Natural killer cell (primary cell): ENCODE measurements around the gene TMIGD2. TPM values are rescaled to one million over a fixed set of nuclear protein-coding genes. Genes with fewer than 3 reads are reported as not detected.
"Not testable (repeated sequence)": the region's sequence is repeated elsewhere in the genome, so short reads cannot be mapped to it uniquely, and the experiment has no call there.

Source experiments
- ATAC-seq, 3 donors: fragments of 150-1000 bp in 2 of 3; fragments of 200-7000 bp in 1 of 3; cut with Tn5 transposase; 1 replicate in 1 of 3; 2 replicates in 2 of 3; pipeline ENCODE4 v1.10.0; 2021; ENCODE audit warnings: mild to moderate bottlenecking in 2 of 3, moderate library complexity in 2 of 3
- DNase-seq, 2 donors: peaks; one replicate each; pipeline versions ENCODE4 v3.0.0 to v3.0.0-alpha.2; 2013 to 2021; ENCODE audit warnings: mixed read lengths in 1 of 2
- H3K27ac ChIP-seq: one replicate; pipeline ENCODE4 v1.5.1; 2013; ENCODE audit warnings: mild to moderate bottlenecking, low read length
- H3K27me3 ChIP-seq: one replicate; pipeline ENCODE4 v1.6.1; 2013; ENCODE audit warnings: low read length; ENCODE audit not compliant: control insufficient read depth, insufficient read depth
- H3K36me3 ChIP-seq: one replicate; pipeline ENCODE4 v1.6.1; 2013; ENCODE audit warnings: low read length; ENCODE audit not compliant: control insufficient read depth, insufficient read depth
- H3K4me1 ChIP-seq: one replicate; pipeline ENCODE4 v1.6.1; 2013; ENCODE audit warnings: low read length; ENCODE audit not compliant: control insufficient read depth, insufficient read depth
- H3K4me3 ChIP-seq: one replicate; pipeline ENCODE4 v1.5.1; 2013; ENCODE audit warnings: low read length
- H3K9me3 ChIP-seq: one replicate; pipeline ENCODE4 v1.6.1; 2013; ENCODE audit warnings: low read length; ENCODE audit not compliant: control insufficient read depth, insufficient read depth
- H3K27ac Mint-ChIP-seq, 2 donors: one replicate each; pipeline ENCODE4 v1.8.0; 2022; ENCODE audit warnings: mild to moderate bottlenecking in 2 of 2, mixed read lengths in 2 of 2, moderate library complexity in 1 of 2
- H3K27me3 Mint-ChIP-seq, 2 donors: one replicate each; pipeline ENCODE4 v1.8.0; 2022; ENCODE audit warnings: low read depth in 2 of 2, mixed read lengths in 2 of 2
- H3K36me3 Mint-ChIP-seq: one replicate; pipeline ENCODE4 v1.8.0; 2022; ENCODE audit warnings: mixed read lengths
- H3K4me1 Mint-ChIP-seq, 2 donors: one replicate each; pipeline ENCODE4 v1.8.0; 2022; ENCODE audit warnings: mixed read lengths in 2 of 2
- H3K4me3 Mint-ChIP-seq: one replicate; pipeline ENCODE4 v1.8.0; 2022; ENCODE audit warnings: mild to moderate bottlenecking, moderate library complexity, mixed read lengths
- H3K9me3 Mint-ChIP-seq, 2 donors: one replicate each; pipeline ENCODE4 v1.8.0; 2022; ENCODE audit warnings: mixed read lengths in 2 of 2
- WGBS: methylation state at CpG from one replicate; pipeline ENCODE4 v1.1.7; 2013; ENCODE audit warnings: missing lambda C conversion rate; ENCODE audit not compliant: insufficient coverage; 5-methylcytosine and 5-hydroxymethylcytosine counted together
- intact Hi-C: fragments of 100-400 bp; cut with micrococcal nuclease; formaldehyde crosslinking; loops from one replicate; pipeline ENCODE4 v1.14.2; 2022
- total RNA-seq, 4 donors: library from RNA; stranded (reverse); fragments of 120-200 nt in 1 of 4; gene quantifications; one replicate each; pipeline versions ENCODE4 v1.2.3 to v1.2.4, GENCODE V29; 2013 to 2022
- TF ChIP-seq, protein P1 (sequence below): fragments of 200-600 bp; IDR thresholded peaks from one replicate; pipeline ENCODE4 v1.8.0; 2022; ENCODE audit warnings: antibody characterized with exemption

The TMIGD2 gene
- total RNA-seq, 3 donors from 2014 or later (not counting 1 experiment from before 2014, with no cell fraction given) = 33.8 to 45.3 (median 41.1) TPM

DNA sequence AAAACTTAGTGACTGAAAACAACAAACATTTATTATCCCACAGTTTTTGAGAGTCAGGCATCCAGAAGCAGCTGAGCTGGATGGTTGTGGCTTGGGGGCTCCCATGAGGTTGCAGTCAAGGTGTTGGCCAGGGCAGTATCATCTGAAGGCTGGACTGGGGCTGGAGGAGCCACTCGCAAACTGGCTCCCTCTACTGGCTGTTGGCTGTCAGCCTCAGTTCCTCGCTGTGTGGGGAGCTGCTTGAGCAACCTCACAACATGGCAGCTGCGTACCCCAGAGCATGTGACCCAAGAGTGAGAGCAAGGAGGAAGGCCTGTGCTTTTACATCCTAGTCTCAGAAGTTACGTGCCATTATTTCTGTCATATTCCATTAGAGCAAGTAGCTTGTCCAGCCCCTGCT, 45.6 kb downstream of the TMIGD2 start:
- ATAC-seq (no peak), DNase-seq (no peak)
- no peaks in the 10 kb centered on the region for H3K27me3 ChIP-seq
- intact Hi-C loops = no loop called here
- H3K27ac Mint-ChIP-seq = no peak overlapping the region
- H3K4me1 ChIP-seq = no peaks in the 10 kb centered on the region
- H3K4me3 Mint-ChIP-seq = no peak overlapping the region
- TF ChIP-seq, protein P1, sequence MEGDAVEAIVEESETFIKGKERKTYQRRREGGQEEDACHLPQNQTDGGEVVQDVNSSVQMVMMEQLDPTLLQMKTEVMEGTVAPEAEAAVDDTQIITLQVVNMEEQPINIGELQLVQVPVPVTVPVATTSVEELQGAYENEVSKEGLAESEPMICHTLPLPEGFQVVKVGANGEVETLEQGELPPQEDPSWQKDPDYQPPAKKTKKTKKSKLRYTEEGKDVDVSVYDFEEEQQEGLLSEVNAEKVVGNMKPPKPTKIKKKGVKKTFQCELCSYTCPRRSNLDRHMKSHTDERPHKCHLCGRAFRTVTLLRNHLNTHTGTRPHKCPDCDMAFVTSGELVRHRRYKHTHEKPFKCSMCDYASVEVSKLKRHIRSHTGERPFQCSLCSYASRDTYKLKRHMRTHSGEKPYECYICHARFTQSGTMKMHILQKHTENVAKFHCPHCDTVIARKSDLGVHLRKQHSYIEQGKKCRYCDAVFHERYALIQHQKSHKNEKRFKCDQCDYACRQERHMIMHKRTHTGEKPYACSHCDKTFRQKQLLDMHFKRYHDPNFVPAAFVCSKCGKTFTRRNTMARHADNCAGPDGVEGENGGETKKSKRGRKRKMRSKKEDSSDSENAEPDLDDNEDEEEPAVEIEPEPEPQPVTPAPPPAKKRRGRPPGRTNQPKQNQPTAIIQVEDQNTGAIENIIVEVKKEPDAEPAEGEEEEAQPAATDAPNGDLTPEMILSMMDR = no peak
- WGBS = 98% methylated on average over 4 of the region's 4 CpGs
- peaks cover 0 to 8% of the 10 kb centered on the region in 2 donors for H3K4me1 Mint-ChIP-seq
- no peaks in the 10 kb centered on the region for H3K27me3 Mint-ChIP-seq
- no peaks in the 10 kb centered on the region for H3K9me3 Mint-ChIP-seq
- H3K36me3 ChIP-seq = peaks cover 65% of the 10 kb centered on the region
- H3K9me3 ChIP-seq = peaks cover 8% of the 10 kb centered on the region
- H3K27ac ChIP-seq = no peak overlapping the region
- no peak overlapping the region for H3K4me3 ChIP-seq
- H3K36me3 Mint-ChIP-seq = peaks cover 13% of the 10 kb centered on the region

DNA sequence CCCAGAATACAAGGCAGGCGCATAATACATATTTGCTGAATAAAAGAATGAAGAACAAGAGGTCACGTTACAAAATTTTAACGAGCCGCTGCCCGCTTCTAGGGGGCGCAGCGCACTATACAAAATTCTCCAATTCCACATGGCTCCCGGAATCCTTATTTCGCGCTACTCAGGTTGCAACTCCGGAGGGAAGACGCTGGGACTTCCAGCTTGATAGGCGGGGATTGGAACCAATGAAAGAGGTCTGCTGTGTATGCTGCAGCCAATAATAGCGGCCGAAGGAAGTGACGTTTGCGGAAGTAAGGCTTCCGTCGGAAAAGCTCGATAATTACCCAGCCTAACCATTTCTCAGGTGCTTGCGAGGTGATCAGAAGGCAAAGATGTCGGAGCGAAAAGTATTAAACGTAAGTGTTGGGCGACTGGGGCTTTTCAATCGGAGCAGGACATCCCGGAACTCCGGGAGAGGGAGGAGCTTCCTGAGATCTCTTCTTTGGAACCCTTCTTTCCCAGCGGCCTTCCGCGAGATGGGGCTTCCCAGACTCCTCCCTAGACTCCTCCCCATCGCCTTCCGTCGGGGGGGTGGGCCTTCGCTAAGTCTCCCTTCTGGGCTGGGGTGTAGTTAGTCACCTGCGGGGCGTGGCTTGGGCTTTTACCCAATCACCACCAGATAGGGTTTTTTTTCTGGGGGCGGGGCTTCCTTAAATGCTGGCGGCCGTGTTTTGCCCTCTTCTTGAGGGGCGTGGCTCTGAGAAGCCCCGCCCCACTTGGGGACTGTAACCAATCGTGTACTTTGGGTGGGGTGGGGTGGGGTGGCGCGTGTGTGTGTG, 55.2 kb downstream of the TMIGD2 start, which contains the start of gene YJU2:
YJU2 (plus strand) TSS at position 314 of the 827 bp plus-strand sequence; CDS start at position 381, 67 bp downstream.
- peaks cover 6 to 31% of the 10 kb centered on the region in 2 donors for H3K4me1 Mint-ChIP-seq
- peak within 1 kb of the TSS; percentile 87 for H3K4me3 ChIP-seq
- peak within 1 kb of the TSS; percentile 98 for H3K27ac ChIP-seq
- peaks cover 32% of the 10 kb centered on the region for H3K36me3 ChIP-seq
- peak within 1 kb of the TSS; percentile 96 to 100 for H3K27ac Mint-ChIP-seq
- peak; percentile 96 to 100 for DNase-seq
- H3K36me3 Mint-ChIP-seq = no peaks in the 10 kb centered on the region
- ATAC-seq = peak; percentile 93 to 98 (median 94)
- peaks cover 16% of the 10 kb centered on the region for H3K4me1 ChIP-seq
- H3K9me3 Mint-ChIP-seq = peaks cover 0 to 2% of the 10 kb centered on the region in 2 donors
- WGBS = 0% methylated on average over 35 of the region's 45 CpGs
- no peaks in the 10 kb centered on the region for H3K27me3 ChIP-seq
- TF ChIP-seq, protein P1 = peak; percentile 43
- H3K4me3 Mint-ChIP-seq = peak within 1 kb of the TSS; percentile 88
- H3K27me3 Mint-ChIP-seq = peaks cover 0 to 2% of the 10 kb centered on the region in 2 donors
- no peaks in the 10 kb centered on the region for H3K9me3 ChIP-seq
- intact Hi-C loops = loop anchor here (1.0 to 5.0 kb wide), 5 partner anchors 81 to 224 kb away; partner anchors contain the start of genes MPND, SH3GL1 and UBXN6

DNA sequence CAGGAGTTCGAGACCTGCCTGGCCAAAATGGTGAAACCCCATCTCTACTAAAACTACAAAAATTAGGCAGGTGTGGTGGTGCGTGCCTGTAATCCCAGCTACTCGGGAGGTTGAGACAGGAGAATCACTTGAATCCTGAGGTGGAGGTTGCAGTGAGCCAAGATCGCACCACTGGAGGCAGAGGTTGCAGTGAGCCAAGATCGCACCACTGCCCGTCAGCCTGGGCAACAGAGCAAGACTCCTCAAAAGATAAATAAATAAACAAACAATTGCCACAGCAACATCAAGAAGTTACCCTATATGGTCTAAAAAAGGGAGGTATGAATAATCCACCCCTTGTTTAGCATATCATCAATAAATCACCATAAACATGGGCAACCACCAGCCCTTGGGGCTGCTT, 56.3 kb downstream of the TMIGD2 start:
- ATAC-seq, H3K9me3 ChIP-seq, H3K9me3 Mint-ChIP-seq, H3K27me3 Mint-ChIP-seq, H3K4me3 Mint-ChIP-seq, DNase-seq, H3K36me3 Mint-ChIP-seq, H3K27me3 ChIP-seq, H3K4me3 ChIP-seq: not testable (repeated sequence)
- peaks cover 21% of the 10 kb centered on the region for H3K36me3 ChIP-seq
- WGBS = over 99% methylated on average over 6 of the region's 6 CpGs
- H3K4me1 ChIP-seq = peaks cover 16% of the 10 kb centered on the region
- peak overlapping the region; percentile 98 for H3K27ac ChIP-seq
- peaks cover 6 to 31% of the 10 kb centered on the region in 2 donors for H3K4me1 Mint-ChIP-seq
- intact Hi-C loops = loop anchor here (5.0 kb wide), 2 partner anchors 96 to 211 kb away; partner anchors contain the start of genes MPND and UBXN6
- H3K27ac Mint-ChIP-seq = peak overlapping the region; percentile 96 to 100

Other genes with a start within 250 kb of the TMIGD2 start
- gene ZBTB7A, start 235.5 kb downstream of the TMIGD2 start, total RNA-seq = 10 to 100 TPM; 81.6 to 97.7 (median 82.9) TPM
- gene MAP2K2, start 178.3 kb downstream of the TMIGD2 start, total RNA-seq = 100 to 1,000 TPM; 137 to 154 (median 152) TPM
- gene CREB3L3, start 148.8 kb downstream of the TMIGD2 start, total RNA-seq = under 1 TPM in 2 of 3 donors, not detected in 1; 0.43 to 0.70 TPM
- 10 to 100 TPM; 29.5 to 37.4 (median 30.5) TPM for gene SIRT6, start 119.8 kb downstream of the TMIGD2 start, total RNA-seq
- gene ANKRD24, start 119.7 kb downstream of the TMIGD2 start, total RNA-seq = 1 to 10 TPM in 1 of 3 donors, under 1 TPM in 2; 0.65 to 2.2 (median 0.71) TPM
- not detected for gene EBI3, start 72.9 kb downstream of the TMIGD2 start, total RNA-seq
- 10 to 100 TPM; 37.7 to 39.5 (median 38.5) TPM for gene YJU2, start 55.3 kb downstream of the TMIGD2 start, total RNA-seq
- under 1 TPM in 1 of 3 donors, not detected in 2; 0.20 TPM for gene SHD, start 23.1 kb downstream of the TMIGD2 start, total RNA-seq
- gene FSD1, start 2.2 kb upstream of the TMIGD2 start, total RNA-seq = 10 to 100 TPM; 15.5 to 18.2 (median 16.4) TPM
- 1 to 10 TPM; 1.4 to 3.3 (median 2.0) TPM for gene STAP2, start 36.4 kb upstream of the TMIGD2 start, total RNA-seq
- gene MPND, start 41.2 kb upstream of the TMIGD2 start, total RNA-seq = 10 to 100 TPM; 30.4 to 38.4 (median 31.1) TPM
- gene SH3GL1, start 98.2 kb upstream of the TMIGD2 start, total RNA-seq = 10 to 100 TPM; 43.9 to 55.7 (median 49.2) TPM
- 10 to 100 TPM; 34.4 to 40.8 (median 35.2) TPM for gene CHAF1A, start 100.3 kb upstream of the TMIGD2 start, total RNA-seq
- gene UBXN6, start 155.4 kb upstream of the TMIGD2 start, total RNA-seq = 10 to 100 TPM; 54.3 to 67.7 (median 63.3) TPM
- 10 to 100 TPM; 28.7 to 43.6 (median 29.8) TPM for gene HDGFL2, start 169.9 kb upstream of the TMIGD2 start, total RNA-seq
- gene PLIN4, start 216.1 kb upstream of the TMIGD2 start, total RNA-seq = under 1 TPM in 1 of 3 donors, not detected in 2; 0.33 TPM
- under 1 TPM in 1 of 3 donors, not detected in 2; 0.65 TPM for gene PLIN5, start 232.8 kb upstream of the TMIGD2 start, total RNA-seq
- gene LRG1, start 237.6 kb upstream of the TMIGD2 start, total RNA-seq = 1 to 10 TPM in 1 of 3 donors, not detected in 2; 1.8 TPM